HepG2 (cell line): Measurements from ENCODE around the gene ZFYVE26. TPM values are rescaled to one million over a fixed set of nuclear protein-coding genes. Genes with fewer than 3 reads are reported as not detected.
A peak's percentile ranks its signal among the peaks of the same experiment; 100 is the strongest.

ENCODE experiments used
- CENPT ChIP-seq: sonication (generic); formaldehyde crosslinking; IDR thresholded peaks from 2 replicates; pipeline ENCODE4 v1.8.0; 2022; ENCODE audit warnings: low read depth, mild to moderate bottlenecking, moderate library complexity, missing genetic modification reagents
- GLI4 ChIP-seq: sonication (generic); formaldehyde crosslinking; IDR thresholded peaks from 2 replicates; pipeline ENCODE4 v1.5.1; 2020; ENCODE audit warnings: missing genetic modification reagents, mild to moderate bottlenecking, moderate library complexity, borderline replicate concordance
- HNRNPUL1 ChIP-seq: fragments of 200-400 bp; formaldehyde crosslinking; IDR thresholded peaks from 2 replicates; pipeline ENCODE4 v1.6.1; 2017; ENCODE audit warnings: low read depth, mild to moderate bottlenecking, low read length, moderate library complexity
- MXI1 ChIP-seq: IDR thresholded peaks from 3 replicates; pipeline ENCODE4 v1.6.1; 2012; ENCODE audit warnings: low read depth, low read length, inconsistent platforms, borderline replicate concordance
- NAIF1 ChIP-seq: sonication (generic); formaldehyde crosslinking; IDR thresholded peaks from 2 replicates; pipeline ENCODE4 v1.5.0; 2020; ENCODE audit warnings: mild to moderate bottlenecking, missing genetic modification reagents, borderline replicate concordance
- NFIB ChIP-seq: sonication (generic); formaldehyde crosslinking; IDR thresholded peaks from 2 replicates; pipeline ENCODE4 v1.9.0; 2021; ENCODE audit warnings: missing genetic modification reagents, mild to moderate bottlenecking, borderline replicate concordance
- PAF1 ChIP-seq: IDR thresholded peaks from 2 replicates; pipeline ENCODE4 v1.6.1; 2016; ENCODE audit warnings: missing genetic modification reagents, missing compliant biosample characterization
- PAX8 ChIP-seq: sonication (generic); formaldehyde crosslinking; IDR thresholded peaks from 2 replicates; pipeline ENCODE4 v1.8.0; 2022; ENCODE audit warnings: mild to moderate bottlenecking, missing genetic modification reagents, borderline replicate concordance
- ZBTB21 ChIP-seq: sonication (generic); formaldehyde crosslinking; IDR thresholded peaks from 2 replicates; pipeline ENCODE4 v1.4.0; 2020; ENCODE audit warnings: missing genetic modification reagents
- ZBTB8A ChIP-seq: sonication (generic); formaldehyde crosslinking; IDR thresholded peaks from 2 replicates; pipeline ENCODE4 v1.4.0; 2020; ENCODE audit warnings: mild to moderate bottlenecking, low read depth, missing genetic modification reagents, borderline replicate concordance
- ZIK1 ChIP-seq: sonication (generic); formaldehyde crosslinking; IDR thresholded peaks from 2 replicates; pipeline ENCODE4 v1.5.0; 2020; ENCODE audit warnings: mild to moderate bottlenecking, low read depth, missing genetic modification reagents, borderline replicate concordance
- ZNF275 ChIP-seq: sonication (generic); formaldehyde crosslinking; IDR thresholded peaks from 2 replicates; pipeline ENCODE4 v1.8.0; 2022; ENCODE audit warnings: missing genetic modification reagents, mild to moderate bottlenecking, inconsistent platforms, borderline replicate concordance
- ZNF3 ChIP-seq: IDR thresholded peaks from 2 replicates; pipeline ENCODE4 v1.7.0; 2017; ENCODE audit warnings: inconsistent platforms
- ZNF367 ChIP-seq: sonication (generic); formaldehyde crosslinking; IDR thresholded peaks from 2 replicates; pipeline ENCODE4 v1.4.0; 2020; ENCODE audit warnings: missing genetic modification reagents, borderline replicate concordance
- ZNF383 ChIP-seq: sonication (generic); formaldehyde crosslinking; IDR thresholded peaks from 2 replicates; pipeline ENCODE4 v1.4.0; 2020; ENCODE audit warnings: missing genetic modification reagents, mild to moderate bottlenecking, borderline replicate concordance
- polyA plus RNA-seq, 8 experiments: library from polyadenylated mRNA; depleted of rRNA in 3 of 8; stranded (reverse) in 7 of 8; unstranded in 1 of 8; fragments of >200 nt; fragmentation: Illumina TruSeq in 4 of 8; extraction: Trizol in 4 of 8; gene quantifications; 2 replicates each; pipeline versions ENCODE4 v1.2.1 to v1.2.3, GENCODE V29; 2011 to 2016; ENCODE audit warnings: low read depth in 4 of 8, missing spikeins in 1 of 8, mixed read lengths in 1 of 8; ENCODE audit not compliant: insufficient read depth in 1 of 8
- total RNA-seq, 5 experiments: library from RNA; depleted of rRNA; stranded (reverse); fragments of >200 nt; fragmentation: Illumina TruSeq; extraction: Trizol; gene quantifications; 2 replicates each; pipeline ENCODE4 v1.2.3, GENCODE V29; 2016; ENCODE audit warnings: low read depth in 1 of 5
- TF ChIP-seq, protein P1 (sequence below): sonication (generic); formaldehyde crosslinking; IDR thresholded peaks from 2 replicates; pipeline ENCODE4 v1.5.0; 2020; ENCODE audit warnings: mild to moderate bottlenecking, missing genetic modification reagents, moderate library complexity
- TF ChIP-seq, protein P2 (sequence below): sonication (generic); formaldehyde crosslinking; IDR thresholded peaks from 2 replicates; pipeline ENCODE4 v1.4.0; 2020; ENCODE audit warnings: missing genetic modification reagents, borderline replicate concordance
- TF ChIP-seq, protein P3 (sequence below): sonication (generic); formaldehyde crosslinking; IDR thresholded peaks from 2 replicates; pipeline ENCODE4 v1.4.0; 2020; ENCODE audit warnings: missing genetic modification reagents, mild to moderate bottlenecking, borderline replicate concordance

ZFYVE26 gene
- total and polyA plus RNA-seq, 2 of the 13 experiments (the other 11 are each of a cell fraction or from before 2014, with no cell fraction given) = 13.6 to 16.4 TPM

DNA sequence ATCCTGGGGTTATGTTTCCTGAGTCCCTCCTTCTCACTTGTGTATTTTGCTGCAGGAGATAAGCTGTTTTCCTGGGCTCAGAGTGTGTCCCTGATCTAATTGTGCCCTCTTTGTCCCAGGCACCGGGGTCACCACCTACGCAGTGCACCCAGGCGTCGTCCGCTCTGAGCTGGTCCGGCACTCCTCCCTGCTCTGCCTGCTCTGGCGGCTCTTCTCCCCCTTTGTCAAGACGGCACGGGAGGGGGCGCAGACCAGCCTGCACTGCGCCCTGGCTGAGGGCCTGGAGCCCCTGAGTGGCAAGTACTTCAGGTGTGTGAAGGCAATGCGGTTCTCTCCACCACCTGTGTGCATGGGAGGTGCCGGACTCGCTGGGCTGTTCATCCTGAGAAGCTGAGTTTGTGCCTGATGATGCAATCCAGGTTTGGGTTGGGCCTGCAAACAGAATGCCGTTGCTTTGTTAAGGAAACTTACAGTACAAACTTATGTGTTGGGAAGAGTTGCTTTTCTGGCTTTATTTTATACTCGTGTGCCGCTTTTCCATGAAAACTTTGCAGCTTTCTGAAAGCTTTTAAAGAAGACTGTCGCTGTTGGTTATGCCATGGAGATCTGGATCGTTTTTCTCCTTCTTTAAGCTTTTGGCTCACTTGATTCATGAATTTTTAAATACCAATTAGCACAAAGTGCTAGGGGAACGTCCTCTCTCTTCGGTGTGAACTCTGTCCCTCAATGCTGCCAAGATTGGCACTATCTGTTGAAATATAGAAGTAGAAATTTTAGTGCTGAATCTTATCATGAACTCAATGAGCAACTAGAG is 87.1 kb downstream of the ZFYVE26 start (continued):
- TF ChIP-seq PAX8 (CRISPR knock-in tag) (no peak), HNRNPUL1 (no peak), ZNF383 (CRISPR knock-in tag) (no peak), GLI4 (CRISPR knock-in tag) (no peak), MXI1 (peak; percentile 20; the same call in 1 of the 3 replicates), ZNF275 (CRISPR knock-in tag) (no peak), ZNF367 (CRISPR knock-in tag) (no peak), ZIK1 (CRISPR knock-in tag) (no peak), ZNF3 (CRISPR knock-in tag) (no peak), ZBTB8A (CRISPR knock-in tag) (no peak), NAIF1 (no peak), ZBTB21 (CRISPR knock-in tag) (no peak), PAF1 (CRISPR knock-in tag) (no peak), CENPT (CRISPR knock-in tag) (no peak), NFIB (no peak)
- TF ChIP-seq, protein P1, sequence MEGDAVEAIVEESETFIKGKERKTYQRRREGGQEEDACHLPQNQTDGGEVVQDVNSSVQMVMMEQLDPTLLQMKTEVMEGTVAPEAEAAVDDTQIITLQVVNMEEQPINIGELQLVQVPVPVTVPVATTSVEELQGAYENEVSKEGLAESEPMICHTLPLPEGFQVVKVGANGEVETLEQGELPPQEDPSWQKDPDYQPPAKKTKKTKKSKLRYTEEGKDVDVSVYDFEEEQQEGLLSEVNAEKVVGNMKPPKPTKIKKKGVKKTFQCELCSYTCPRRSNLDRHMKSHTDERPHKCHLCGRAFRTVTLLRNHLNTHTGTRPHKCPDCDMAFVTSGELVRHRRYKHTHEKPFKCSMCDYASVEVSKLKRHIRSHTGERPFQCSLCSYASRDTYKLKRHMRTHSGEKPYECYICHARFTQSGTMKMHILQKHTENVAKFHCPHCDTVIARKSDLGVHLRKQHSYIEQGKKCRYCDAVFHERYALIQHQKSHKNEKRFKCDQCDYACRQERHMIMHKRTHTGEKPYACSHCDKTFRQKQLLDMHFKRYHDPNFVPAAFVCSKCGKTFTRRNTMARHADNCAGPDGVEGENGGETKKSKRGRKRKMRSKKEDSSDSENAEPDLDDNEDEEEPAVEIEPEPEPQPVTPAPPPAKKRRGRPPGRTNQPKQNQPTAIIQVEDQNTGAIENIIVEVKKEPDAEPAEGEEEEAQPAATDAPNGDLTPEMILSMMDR (CRISPR knock-in tag) = peak; percentile 63
- TF ChIP-seq, protein P2, sequence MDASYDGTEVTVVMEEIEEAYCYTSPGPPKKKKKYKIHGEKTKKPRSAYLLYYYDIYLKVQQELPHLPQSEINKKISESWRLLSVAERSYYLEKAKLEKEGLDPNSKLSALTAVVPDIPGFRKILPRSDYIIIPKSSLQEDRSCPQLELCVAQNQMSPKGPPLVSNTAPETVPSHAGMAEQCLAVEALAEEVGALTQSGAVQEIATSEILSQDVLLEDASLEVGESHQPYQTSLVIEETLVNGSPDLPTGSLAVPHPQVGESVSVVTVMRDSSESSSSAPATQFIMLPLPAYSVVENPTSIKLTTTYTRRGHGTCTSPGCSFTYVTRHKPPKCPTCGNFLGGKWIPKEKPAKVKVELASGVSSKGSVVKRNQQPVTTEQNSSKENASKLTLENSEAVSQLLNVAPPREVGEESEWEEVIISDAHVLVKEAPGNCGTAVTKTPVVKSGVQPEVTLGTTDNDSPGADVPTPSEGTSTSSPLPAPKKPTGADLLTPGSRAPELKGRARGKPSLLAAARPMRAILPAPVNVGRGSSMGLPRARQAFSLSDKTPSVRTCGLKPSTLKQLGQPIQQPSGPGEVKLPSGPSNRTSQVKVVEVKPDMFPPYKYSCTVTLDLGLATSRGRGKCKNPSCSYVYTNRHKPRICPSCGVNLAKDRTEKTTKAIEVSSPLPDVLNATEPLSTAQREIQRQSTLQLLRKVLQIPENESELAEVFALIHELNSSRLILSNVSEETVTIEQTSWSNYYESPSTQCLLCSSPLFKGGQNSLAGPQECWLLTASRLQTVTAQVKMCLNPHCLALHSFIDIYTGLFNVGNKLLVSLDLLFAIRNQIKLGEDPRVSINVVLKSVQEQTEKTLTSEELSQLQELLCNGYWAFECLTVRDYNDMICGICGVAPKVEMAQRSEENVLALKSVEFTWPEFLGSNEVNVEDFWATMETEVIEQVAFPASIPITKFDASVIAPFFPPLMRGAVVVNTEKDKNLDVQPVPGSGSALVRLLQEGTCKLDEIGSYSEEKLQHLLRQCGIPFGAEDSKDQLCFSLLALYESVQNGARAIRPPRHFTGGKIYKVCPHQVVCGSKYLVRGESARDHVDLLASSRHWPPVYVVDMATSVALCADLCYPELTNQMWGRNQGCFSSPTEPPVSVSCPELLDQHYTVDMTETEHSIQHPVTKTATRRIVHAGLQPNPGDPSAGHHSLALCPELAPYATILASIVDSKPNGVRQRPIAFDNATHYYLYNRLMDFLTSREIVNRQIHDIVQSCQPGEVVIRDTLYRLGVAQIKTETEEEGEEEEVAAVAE (CRISPR knock-in tag) = no peak
- TF ChIP-seq, protein P3, sequence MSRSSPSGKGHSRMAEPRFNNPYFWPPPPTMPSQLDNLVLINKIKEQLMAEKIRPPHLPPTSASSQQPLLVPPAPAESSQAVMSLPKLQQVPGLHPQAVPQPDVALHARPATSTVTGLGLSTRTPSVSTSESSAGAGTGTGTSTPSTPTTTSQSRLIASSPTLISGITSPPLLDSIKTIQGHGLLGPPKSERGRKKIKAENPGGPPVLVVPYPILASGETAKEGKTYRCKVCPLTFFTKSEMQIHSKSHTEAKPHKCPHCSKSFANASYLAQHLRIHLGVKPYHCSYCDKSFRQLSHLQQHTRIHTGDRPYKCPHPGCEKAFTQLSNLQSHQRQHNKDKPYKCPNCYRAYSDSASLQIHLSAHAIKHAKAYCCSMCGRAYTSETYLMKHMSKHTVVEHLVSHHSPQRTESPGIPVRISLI = no peak
